Stimulated activated CD4-positive, alpha-beta T cell treated with anti-CD3 and anti-CD28 coated beads, Interleukin-1b, Interleukin-23, amount 100 ng/mL, for 1 hour (primary cell): ENCODE measurements around the gene NFE2L3.
"Not testable (repeated sequence)": the region's sequence is repeated elsewhere in the genome, so short reads cannot be mapped to it uniquely, and the experiment has no call there.

Source experiments
- DNase-seq, 2 donors: peaks; one replicate each; pipeline ENCODE4 v3.0.0-alpha.2; 2020; ENCODE audit warnings: low read depth in 2 of 2

NFE2L3 gene

DNA sequence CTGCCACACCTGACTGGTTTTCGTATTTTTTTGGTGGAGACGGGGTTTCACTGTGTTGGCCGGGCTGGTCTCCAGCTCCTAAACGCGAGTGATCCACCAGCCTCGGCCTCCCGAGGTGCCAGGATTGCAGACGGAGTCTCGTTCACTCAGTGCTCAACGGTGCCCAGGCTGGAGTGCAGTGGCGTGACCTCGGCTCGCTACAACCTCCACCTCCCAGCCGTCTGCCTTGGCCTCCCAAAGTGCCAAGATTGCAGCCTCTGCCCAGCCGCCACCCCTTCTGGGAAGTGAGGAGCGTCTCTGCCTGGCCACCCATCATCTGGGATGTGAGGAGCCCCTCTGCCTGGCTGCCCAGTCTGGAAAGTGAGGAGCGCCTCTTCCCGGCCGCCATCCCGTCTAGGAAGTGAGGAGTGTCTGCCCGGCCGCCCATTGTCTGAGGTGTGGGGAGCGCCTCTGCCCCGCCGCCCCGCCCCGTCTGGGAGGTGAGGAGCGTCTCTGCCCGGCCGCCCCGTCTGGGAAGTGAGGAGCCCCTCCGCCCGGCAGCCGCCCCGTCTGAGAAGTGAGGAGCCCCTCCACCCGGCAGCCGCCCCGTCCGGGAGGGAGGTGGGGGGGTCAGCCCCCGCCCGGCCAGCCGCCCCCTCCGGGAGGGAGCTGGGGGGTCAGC, 4.2 kb upstream of the NFE2L3 start:
- DNase-seq = not testable (repeated sequence)

DNA sequence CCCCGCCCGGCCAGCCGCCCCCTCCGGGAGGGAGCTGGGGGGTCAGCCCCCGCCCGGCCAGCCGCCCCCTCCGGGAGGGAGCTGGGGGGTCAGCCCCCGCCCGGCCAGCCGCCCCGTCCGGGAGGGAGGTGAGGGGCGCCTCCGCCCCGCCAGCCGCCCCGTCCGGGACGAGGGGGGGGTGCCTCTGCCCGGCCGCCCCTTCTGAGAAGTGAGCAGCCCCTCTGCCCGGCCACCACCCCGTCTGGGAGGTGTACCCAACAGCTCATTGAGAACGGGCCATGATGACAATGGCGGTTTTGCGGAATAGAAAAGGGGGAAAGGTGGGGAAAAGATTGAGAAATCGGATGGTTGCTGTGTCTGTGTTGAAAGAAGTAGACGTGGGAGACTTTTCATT, 3.7 kb upstream of the NFE2L3 start:
- DNase-seq = not testable (repeated sequence)

DNA sequence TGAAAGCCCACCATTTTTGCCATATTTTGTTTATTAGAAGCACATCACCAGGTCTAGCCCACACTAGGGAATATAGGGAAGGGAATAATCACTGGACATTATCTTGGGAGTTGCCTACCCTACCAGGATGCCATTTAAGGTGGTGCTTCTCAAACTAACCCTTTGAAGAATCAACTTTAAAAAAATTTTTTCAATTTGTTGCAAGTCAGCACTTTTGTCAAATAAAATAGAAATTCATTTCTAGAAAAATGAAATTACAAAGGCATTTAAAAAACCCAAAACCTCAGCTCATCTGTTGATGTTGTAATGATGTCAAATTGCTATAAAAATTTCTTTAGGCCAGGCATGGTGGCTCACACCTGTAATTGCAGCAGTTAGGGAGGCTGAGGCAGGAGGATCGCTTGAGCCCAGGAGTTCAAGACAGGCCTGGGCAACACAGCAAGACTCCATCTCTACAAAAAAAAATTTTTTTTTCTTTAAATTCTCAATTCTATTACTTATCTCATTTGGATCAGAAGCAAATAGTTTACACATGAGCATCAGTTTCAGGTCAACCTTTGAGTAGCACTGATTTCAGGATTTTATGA, 2.5 kb upstream of the NFE2L3 start:
- DNase-seq = no peak

DNA sequence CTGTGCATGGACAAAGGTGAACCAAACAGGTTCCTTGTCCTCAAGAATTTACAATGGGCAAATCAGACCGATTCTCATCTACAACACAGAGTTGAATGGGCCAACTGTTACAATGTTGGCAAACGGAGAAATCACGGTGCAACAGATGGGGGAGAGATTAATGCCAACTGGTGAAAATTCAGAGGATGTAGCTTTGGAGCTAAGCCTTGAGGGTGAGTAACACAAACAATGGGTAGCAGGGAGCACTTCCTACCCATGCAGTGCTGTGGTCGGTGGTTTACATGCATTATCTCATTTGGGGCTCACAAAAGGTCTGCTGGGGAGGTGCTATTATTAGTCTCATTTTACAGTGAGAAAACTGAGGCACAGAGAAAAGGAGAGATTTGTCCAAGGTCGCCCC, 902 bp upstream of the NFE2L3 start:
- no peak for DNase-seq

- DNase-seq = no peak
Observed at GRCh38 chr7:26151650-26151952, 397 bp upstream of the NFE2L3 start.

- DNase-seq = not testable (repeated sequence)
Observed at GRCh38 chr7:26152782-26153240, 813 bp downstream of the NFE2L3 start.

DNA sequence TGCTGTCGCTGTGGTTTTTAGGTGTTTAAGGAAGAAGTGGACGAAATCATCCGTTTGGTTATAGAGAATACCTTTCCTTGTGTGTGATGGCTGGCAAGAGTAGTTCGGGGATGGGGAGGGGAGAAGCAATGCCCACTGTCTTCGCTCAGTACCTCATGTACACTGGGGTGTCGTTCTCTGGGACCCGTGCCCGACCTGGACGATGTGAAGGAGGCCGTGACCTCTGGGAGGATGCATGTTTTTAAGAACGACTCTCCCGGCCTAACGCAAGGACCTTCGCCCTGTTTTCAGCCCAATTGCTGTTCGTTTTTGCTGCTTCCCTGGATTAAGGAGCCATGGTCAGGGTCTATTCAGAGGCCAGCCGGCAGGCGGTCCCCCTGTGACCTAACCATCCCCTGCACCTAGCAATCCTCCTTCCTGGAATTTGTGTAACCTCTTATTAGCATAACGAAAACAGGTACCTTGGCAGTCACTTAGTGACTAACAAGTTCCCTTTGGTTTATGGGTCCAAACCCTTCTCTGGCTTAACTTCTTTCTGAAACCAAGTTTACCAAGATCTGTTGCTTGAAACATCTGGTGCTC, 1.3 kb downstream of the NFE2L3 start:
- DNase-seq = no peak

GRCh38 chr7:26153823-26154783, 2.1 kb downstream of the NFE2L3 start:
- DNase-seq = no peak

- DNase-seq = no peak
Observed at GRCh38 chr7:26155531-26156375, 3.8 kb downstream of the NFE2L3 start.

DNA sequence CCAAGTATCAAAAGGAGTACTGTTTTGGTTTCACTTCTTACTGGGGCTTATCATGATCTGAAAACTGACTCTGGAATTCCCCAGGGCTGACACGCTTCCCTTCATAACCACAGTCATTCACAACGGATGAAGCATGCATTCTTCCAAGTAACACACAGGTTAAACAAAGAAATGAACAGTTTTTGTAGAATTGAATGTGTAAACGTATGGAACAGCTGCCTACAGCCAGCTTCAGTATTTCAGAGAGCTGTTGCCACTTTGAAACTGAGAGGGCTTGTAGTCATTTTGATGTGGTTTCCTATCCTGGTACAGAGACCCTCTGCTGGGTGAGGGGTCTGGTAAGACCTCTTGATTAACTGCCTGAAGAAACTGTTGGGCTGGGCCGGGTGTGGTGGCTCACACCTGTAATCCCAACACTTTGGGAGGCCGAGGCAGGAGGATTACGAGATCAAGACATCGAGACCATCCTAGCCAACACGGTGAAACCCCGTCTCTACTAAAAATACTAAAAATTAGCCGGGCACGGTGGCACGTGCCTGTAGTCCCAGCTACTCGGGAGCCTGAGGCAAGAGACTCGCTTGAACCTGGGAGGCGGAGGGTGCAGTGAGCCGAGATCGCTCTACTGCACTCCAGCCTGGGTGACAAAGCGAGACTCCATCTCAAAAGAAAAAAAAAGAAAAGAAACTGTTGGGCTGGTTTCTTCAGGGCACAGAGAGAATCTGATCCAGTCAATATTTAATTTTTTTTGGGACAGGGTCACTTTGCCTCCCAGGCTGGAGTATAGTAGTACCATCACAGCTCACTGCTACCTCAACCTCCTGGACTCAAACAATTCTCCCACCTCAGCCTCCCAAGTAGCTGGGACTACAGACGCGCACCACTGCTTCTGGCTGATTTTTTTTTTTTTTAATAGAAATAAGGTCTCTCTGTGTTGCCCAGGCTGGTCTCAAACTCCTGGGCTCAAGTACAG, 4.7 kb downstream of the NFE2L3 start:
- no peak for DNase-seq

GRCh38 chr7:26157520-26158105, 5.6 kb downstream of the NFE2L3 start:
- no peak for DNase-seq

DNA sequence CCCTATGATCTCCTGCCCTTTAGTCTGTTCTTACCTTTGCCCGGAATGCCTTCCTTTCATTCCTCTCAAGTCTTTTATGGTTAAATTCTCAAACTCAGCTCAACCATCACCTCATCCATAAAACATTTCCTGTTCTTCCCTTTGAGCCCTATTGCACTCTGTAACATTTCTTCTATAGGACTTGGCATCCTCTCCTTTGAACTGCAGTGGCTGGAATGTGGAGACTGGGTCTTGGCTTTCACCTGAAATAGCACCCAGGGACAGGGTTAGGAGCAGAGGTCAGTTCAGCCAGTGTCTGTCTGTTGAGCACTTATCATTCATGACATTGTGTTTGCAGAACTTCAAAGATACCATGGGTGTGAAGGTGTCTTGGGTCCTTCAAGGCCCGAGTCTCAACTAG, 7.2 kb downstream of the NFE2L3 start:
- DNase-seq = no peak

GRCh38 chr7:26160896-26161295, 8.9 kb downstream of the NFE2L3 start:
- no peak for DNase-seq

- no peak for DNase-seq
Observed at GRCh38 chr7:26162431-26162830, 10.4 kb downstream of the NFE2L3 start.

DNA sequence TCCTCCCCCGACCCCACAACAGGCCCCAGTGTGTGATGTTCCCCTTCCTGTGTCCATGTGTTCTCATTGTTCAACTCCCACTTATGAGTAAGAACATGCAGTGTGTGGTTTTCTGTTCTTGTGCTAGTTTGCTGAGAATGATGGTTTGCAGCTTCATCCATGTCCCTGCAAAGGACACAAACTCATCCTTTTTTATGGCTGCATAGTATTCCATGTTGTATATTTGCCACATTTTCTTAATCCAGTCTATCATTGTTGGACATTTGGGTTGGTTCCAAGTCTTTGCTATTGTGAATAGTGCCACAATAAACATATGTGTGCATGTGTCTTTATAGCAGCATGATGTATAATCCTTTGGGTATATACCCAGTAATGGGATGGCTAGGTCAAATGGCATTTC, 11.8 kb downstream of the NFE2L3 start:
- not testable (repeated sequence) for DNase-seq

- no peak for DNase-seq
Observed at GRCh38 chr7:26165950-26166683, 14.1 kb downstream of the NFE2L3 start.

DNA sequence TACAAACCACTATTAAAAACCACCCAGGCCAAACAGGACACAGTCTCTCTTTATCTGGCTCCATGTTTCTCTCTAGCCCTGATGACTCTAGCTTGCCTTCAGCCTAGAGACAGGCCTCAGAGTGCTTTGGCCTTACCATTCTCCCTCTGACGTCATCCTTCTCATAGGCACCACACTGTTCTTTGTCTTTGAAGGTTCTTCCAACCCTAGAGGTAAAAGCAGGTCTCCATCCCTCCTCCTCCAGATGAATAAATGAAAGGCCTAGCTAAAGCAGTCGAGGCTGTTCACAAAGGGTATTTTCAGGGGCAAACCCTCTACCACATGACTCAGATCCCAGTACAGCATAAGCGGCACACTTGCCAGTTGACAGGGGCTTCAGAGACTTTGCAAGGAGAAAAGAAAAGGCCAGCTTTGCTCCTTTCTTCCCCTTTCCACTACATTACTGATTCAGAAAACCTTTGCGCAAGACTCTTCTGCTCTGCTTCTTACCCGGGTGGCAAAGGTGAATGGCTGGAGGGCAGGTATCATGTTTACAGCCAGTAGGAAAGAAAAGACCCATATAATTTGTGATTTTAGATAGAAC, 14.8 kb downstream of the NFE2L3 start:
- no peak for DNase-seq

- DNase-seq = no peak
Observed at GRCh38 chr7:26167303-26167934, 15.4 kb downstream of the NFE2L3 start.
